HCT116 (cell line): ENCODE results near the gene PAX9. TPM values are rescaled to one million over a fixed set of nuclear protein-coding genes. Genes with fewer than 3 reads are reported as not detected.

Experiments used
- ATAC-seq: fragments of 200-7000 bp; cut with Tn5 transposase; 2 replicates; pipeline ENCODE4 v1.9.1; 2020; ENCODE audit warnings: mild to moderate bottlenecking, moderate library complexity
- BruUV-seq: library from RNA; stranded (reverse); fragments of 400-500 nt; replicated peaks from 2 replicates; lab custom pipeline; 2021; lab: Mats Ljungman, UMichigan
- CTCF ChIA-PET: fragments of 300-600 bp; sonication (Branson Sonifier 250); formaldehyde crosslinking; loops from one replicate; lab custom pipeline; 2021; ENCODE audit warnings: antibody characterized with exemption; lab: Charles Lee
- POLR2A ChIA-PET: fragments of 300-600, 350-600 bp; sonication (Branson Sonifier 250); formaldehyde crosslinking; loops from one replicate; lab custom pipeline; 2021; ENCODE audit warnings: antibody characterized with exemption; lab: Charles Lee
- RAD21 ChIA-PET, 2 experiments: fragments of 300-600 bp; sonication (Branson Sonifier 250); formaldehyde crosslinking; loops; one replicate each; lab custom pipeline; 2023; ENCODE audit warnings: low total read pairs in 2 of 2; ENCODE audit not compliant: uncharacterized antibody in 2 of 2, unreplicated experiment in 2 of 2, low non-redundant PET in 1 of 2; lab: Charles Lee
- DNase-seq: peaks from one replicate; pipeline ENCODE4 v3.0.0-alpha.2; 2010; ENCODE audit warnings: low read depth, low spot score
- H2AFZ ChIP-seq: fragments of 200-600 bp; shearing (Covaris generic), sonication (generic); 2 replicates; pipeline ENCODE4 v1.6.1; 2017; ENCODE audit warnings: low read depth, mixed run types, mixed read lengths, antibody characterized with exemption, low read length; ENCODE audit not compliant: poor library complexity, severe bottlenecking
- H3K27ac ChIP-seq: 2 replicates; pipeline ENCODE4 v1.5.1; 2012; ENCODE audit warnings: low read depth, low read length
- H3K27me3 ChIP-seq: fragments of 200-600 bp; sonication (generic); 2 replicates; pipeline ENCODE4 v1.6.1; 2016; ENCODE audit warnings: mixed run types, low read length, mixed read lengths; ENCODE audit not compliant: insufficient read depth
- H3K36me3 ChIP-seq, 2 experiments: fragments of 200-500 bp in 1 of 2; fragments of 200-600 bp in 1 of 2; sonication (Bioruptor generic) in 1 of 2; sonication (generic) in 1 of 2; 2 replicates each; pipeline versions ENCODE4 v1.5.1 to v1.6.1; 2014 to 2016; ENCODE audit warnings: low read length in 2 of 2, inconsistent platforms in 1 of 2, mixed read lengths in 1 of 2, mixed run types in 1 of 2; ENCODE audit not compliant: insufficient read depth in 2 of 2, control insufficient read depth in 1 of 2
- H3K4me1 ChIP-seq, 2 experiments: fragments of 200-600 bp in 1 of 2; sonication (generic) in 1 of 2; 2 replicates each; pipeline versions ENCODE4 v1.5.1 to v1.6.1; 2012 to 2017; ENCODE audit warnings: low read length in 2 of 2, inconsistent platforms in 1 of 2, mild to moderate bottlenecking in 1 of 2, mixed read lengths in 1 of 2, mixed run types in 1 of 2, moderate library complexity in 1 of 2; ENCODE audit not compliant: insufficient read depth in 2 of 2, control insufficient read depth in 1 of 2
- H3K4me2 ChIP-seq: fragments of 200-600 bp; sonication (generic); 2 replicates; pipeline ENCODE4 v1.6.1; 2017; ENCODE audit warnings: mixed run types, low read length, mixed read lengths
- H3K4me3 ChIP-seq, 2 experiments: fragments of 200-600 bp in 1 of 2; sonication (generic) in 1 of 2; replicated peaks in 1 of 2; 2 replicates each; pipeline ENCODE4 v1.5.1; 2011 to 2016; ENCODE audit warnings: low read length in 2 of 2, control low read depth in 1 of 2, low read depth in 1 of 2, mild to moderate bottlenecking in 1 of 2, mixed read lengths in 1 of 2, mixed run types in 1 of 2
- H3K79me2 ChIP-seq: fragments of 200-600 bp; sonication (generic); 2 replicates; pipeline ENCODE4 v1.6.1; 2017; ENCODE audit warnings: mild to moderate bottlenecking, mixed run types, low read length, moderate library complexity, mixed read lengths; ENCODE audit not compliant: insufficient read depth
- H3K9ac ChIP-seq: fragments of 200-600 bp; sonication (generic); 2 replicates; pipeline ENCODE4 v1.6.1; 2016; ENCODE audit warnings: low read length, mixed read lengths
- H3K9me2 ChIP-seq: fragments of 200-600 bp; sonication (generic), shearing (Covaris generic); 2 replicates; pipeline ENCODE4 v1.6.1; 2017; ENCODE audit warnings: mixed run types, mild to moderate bottlenecking, moderate library complexity; ENCODE audit not compliant: insufficient read depth
- H3K9me3 ChIP-seq, 2 experiments: fragments of 200-500 bp in 1 of 2; fragments of 200-600 bp in 1 of 2; sonication (Bioruptor generic) in 1 of 2; sonication (generic) in 1 of 2; 2 replicates each; pipeline ENCODE4 v1.6.1; 2014 to 2017; ENCODE audit warnings: low read length in 2 of 2, mixed read lengths in 2 of 2, inconsistent platforms in 1 of 2, low read depth in 1 of 2, mild to moderate bottlenecking in 1 of 2, mixed run types in 1 of 2, moderate library complexity in 1 of 2; ENCODE audit not compliant: control insufficient read depth in 1 of 2, insufficient read depth in 1 of 2
- H4K20me1 ChIP-seq: fragments of 200-600 bp; sonication (generic), shearing (Covaris generic); 2 replicates; pipeline ENCODE4 v1.6.1; 2017; ENCODE audit warnings: mixed run types, mild to moderate bottlenecking, moderate library complexity; ENCODE audit not compliant: insufficient read depth
- ATF3 ChIP-seq: IDR thresholded peaks from 2 replicates; pipeline ENCODE4 v1.6.1; 2012
- CBX3 ChIP-seq: IDR thresholded peaks from 2 replicates; pipeline ENCODE4 v1.6.1; 2012; ENCODE audit warnings: low read depth
- CEBPB ChIP-seq: IDR thresholded peaks from 2 replicates; pipeline ENCODE4 v1.6.1; 2012; ENCODE audit warnings: low read depth
- EGR1 ChIP-seq: IDR thresholded peaks from 2 replicates; pipeline ENCODE4 v1.6.1; 2012; ENCODE audit warnings: low read depth
- ELF1 ChIP-seq: IDR thresholded peaks from 2 replicates; pipeline ENCODE4 v1.6.1; 2012; ENCODE audit warnings: low read depth, borderline replicate concordance
- EZH2 ChIP-seq: fragments of 200-600 bp; sonication (generic); IDR thresholded peaks from 2 replicates; pipeline ENCODE4 v1.6.1; 2017; ENCODE audit warnings: antibody characterized with exemption, mixed run types
- EZH2phosphoT487 ChIP-seq: fragments of 200-600 bp; IDR thresholded peaks from 2 replicates; pipeline ENCODE4 v1.6.1; 2018; ENCODE audit warnings: antibody characterized with exemption, borderline replicate concordance
- FOSL1 ChIP-seq: IDR thresholded peaks from 2 replicates; pipeline ENCODE4 v1.6.1; 2012; ENCODE audit warnings: low read depth
- JUND ChIP-seq: IDR thresholded peaks from 2 replicates; pipeline ENCODE4 v1.6.1; 2012
- POLR2A ChIP-seq: IDR thresholded peaks from 2 replicates; pipeline ENCODE4 v1.7.0; 2011; ENCODE audit warnings: borderline replicate concordance; ENCODE audit not compliant: insufficient read depth, insufficient read length; ENCODE audit errors: extremely low read depth
- RAD21 ChIP-seq: IDR thresholded peaks from 2 replicates; pipeline ENCODE4 v1.6.1; 2012; ENCODE audit warnings: low read depth, mild to moderate bottlenecking
- REST ChIP-seq: IDR thresholded peaks from 2 replicates; pipeline ENCODE4 v1.6.1; 2012; ENCODE audit warnings: low read depth
- SP1 ChIP-seq: IDR thresholded peaks from 2 replicates; pipeline ENCODE4 v1.6.1; 2012; ENCODE audit warnings: low read depth
- SRF ChIP-seq: IDR thresholded peaks from 2 replicates; pipeline ENCODE4 v1.6.1; 2012; ENCODE audit warnings: low read depth
- TCF7L2 ChIP-seq: IDR thresholded peaks from 2 replicates; pipeline ENCODE4 v1.7.0; 2011; ENCODE audit warnings: borderline replicate concordance, inconsistent platforms; ENCODE audit not compliant: insufficient read depth, insufficient read length; ENCODE audit errors: extremely low read depth
- YY1 ChIP-seq: IDR thresholded peaks from 2 replicates; pipeline ENCODE4 v1.6.1; 2011; ENCODE audit warnings: low read length, low read depth, moderate library complexity, mild to moderate bottlenecking; ENCODE audit not compliant: insufficient replicate concordance; ENCODE audit errors: extremely low read depth
- ZBTB33 ChIP-seq: IDR thresholded peaks from 2 replicates; pipeline ENCODE4 v1.6.1; 2011; ENCODE audit warnings: mild to moderate bottlenecking, low read length, moderate library complexity; ENCODE audit not compliant: insufficient replicate concordance; ENCODE audit errors: extremely low read depth
- ZFX ChIP-seq: fragments of 450-650 bp; IDR thresholded peaks from 2 replicates; pipeline ENCODE4 v1.6.1; 2017
- ZNF274 ChIP-seq: fragments of 200-500 bp; sonication (Bioruptor generic); IDR thresholded peaks from 2 replicates; pipeline ENCODE4 v1.6.1; 2014; ENCODE audit warnings: mild to moderate bottlenecking, low read depth, low read length, inconsistent platforms
- intact Hi-C: fragments of 100-400 bp; cut with micrococcal nuclease; formaldehyde crosslinking; loops from 2 replicates; pipeline ENCODE4 v1.10.0; 2022
- total RNA-seq: library from RNA; stranded (reverse); gene quantifications from one replicate; pipeline ENCODE4 v1.2.1, GENCODE V29; 2021; ENCODE audit not compliant: unreplicated experiment

Gene PAX9
- total RNA-seq, 1 experiment from 2014 or later: 5.2 TPM

- no peak for DNase-seq
- Histone ChIP-seq H3K79me2 (no peaks in the 10 kb centered on the region), H3K9me3 (no peaks in the 10 kb centered on the region)
- TF ChIP-seq ATF3 (no peak), EZH2phosphoT487 (no peak), POLR2A (no peak), ZFX (no peak), ZNF274 (no peak), CEBPB (no peak), SP1 (no peak), EGR1 (no peak), CBX3 (no peak), FOSL1 (no peak), REST (no peak), TCF7L2 (no peak), JUND (no peak), SRF (no peak), EZH2 (no peak), ELF1 (no peak), ZBTB33 (no peak), RAD21 (no peak), YY1 (no peak)
- TF ChIP-seq, all 23 proteins: peak for 0
- H3K4me2 ChIP-seq: no peak overlapping the region
- no peaks in the 10 kb centered on the region for H3K9me2 ChIP-seq
- H3K27me3 ChIP-seq: no peaks in the 10 kb centered on the region
- H3K27ac ChIP-seq: no peak overlapping the region
- peaks cover 0 to 4% of the 10 kb centered on the region in 2 experiments; a peak in 2 of 4 replicates for H3K4me1 ChIP-seq
- H3K36me3 ChIP-seq: no peaks in the 10 kb centered on the region
- no TSS peak for BruUV-seq
- no peak overlapping the region for H3K9ac ChIP-seq
- ChIA-PET CTCF (interaction anchor here (0.7 to 2.2 kb wide), 5 partner anchors 10 to 500 kb away, joined by 3 to 8 read pairs (median 4); partner anchors contain the start of gene PAX9), POLR2A (interaction anchor here (1.4 kb wide), 1 partner anchor 11 kb away, joined by 3 read pairs; the partner anchor contains the start of gene PAX9), RAD21 (no interaction called here)
- no peaks in the 10 kb centered on the region for H4K20me1 ChIP-seq
- H2AFZ ChIP-seq: no peak overlapping the region
- no peak overlapping the region for H3K4me3 ChIP-seq
- no peak for ATAC-seq
- intact Hi-C loops: loop anchor here (5.0 kb wide), 1 partner anchor 497 kb away; no protein-coding TSS in a partner anchor
Measured at GRCh38 chr14:36649872-36650650, 11.6 kb upstream of the PAX9 start.
